ENCODE measurements around the gene GPBP1L1.
A peak's percentile ranks its signal among the peaks of the same experiment; 100 is the strongest.

GPBP1L1 gene

DNA sequence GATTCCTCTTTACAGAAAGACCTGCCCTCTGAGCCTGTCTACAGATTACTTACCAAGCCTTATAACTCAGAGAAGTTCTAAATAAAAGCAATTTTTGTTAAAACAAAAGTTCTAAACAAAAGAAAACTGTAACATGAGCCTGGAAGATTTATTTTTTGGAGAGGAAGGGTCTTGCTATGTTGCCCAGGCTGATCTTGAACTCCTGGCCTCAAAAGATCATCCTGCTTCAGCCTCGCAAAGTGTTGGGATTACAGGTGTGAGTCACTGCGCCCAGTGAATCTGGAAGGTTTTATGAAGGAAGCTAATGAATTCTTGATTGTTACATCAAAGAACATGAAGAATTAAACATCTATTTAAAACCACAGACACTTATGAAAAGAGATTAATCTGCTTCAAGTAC, 27.1 kb downstream of the GPBP1L1 start:
- no peak overlapping the region for H3K4me3 ChIP-seq (ENCODE audit: low read depth, low read length)
- TF ChIP-seq ZNF76 (tag by site-specific recombination; IDR thresholded peaks at IDR 0.05; ENCODE audit: borderline replicate concordance, low read depth) (no peak), ZNF121 (tag by site-specific recombination; IDR thresholded peaks at IDR 0.05) (peak; percentile 79)
- no peak overlapping the region for H3K27ac ChIP-seq (ENCODE audit: extremely low read depth, low read depth, low read length)
- H3K9me3 ChIP-seq (ENCODE audit: control insufficient read depth, insufficient read depth, low read depth, low read length) = no peaks in the 10 kb centered on the region
- H3K4me1 ChIP-seq (ENCODE audit: control insufficient read depth, insufficient read depth, low read length) = no peaks in the 10 kb centered on the region
- POLR2A ChIA-PET = no interaction called here
- CTCF ChIA-PET = no interaction called here
- peaks cover 41 to 69% of the 10 kb centered on the region in 2 experiments for H3K36me3 ChIP-seq (ENCODE audit: control insufficient read depth in 2 of 2, insufficient read depth in 1 of 2, low read length in 2 of 2)

DNA sequence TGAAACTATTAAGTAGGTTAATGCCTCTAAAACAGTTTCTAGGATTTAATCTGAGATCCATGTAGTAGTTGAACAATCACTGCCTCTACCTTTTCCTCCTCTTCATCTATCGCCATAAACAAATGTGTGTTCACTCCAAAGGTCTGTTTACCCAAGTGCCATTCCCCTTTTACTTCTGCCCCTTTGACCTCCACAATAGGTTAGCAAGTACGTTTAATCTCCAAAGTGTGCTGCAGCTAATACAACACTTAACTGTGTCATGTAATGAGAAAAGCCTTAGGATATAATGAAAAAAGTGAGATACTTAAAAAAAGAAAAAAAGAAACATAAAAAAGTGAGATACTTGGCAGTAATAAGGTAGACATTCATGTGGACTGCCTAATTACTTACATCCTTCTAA, 28.2 kb downstream of the GPBP1L1 start:
- CTCF ChIA-PET = no interaction called here
- POLR2A ChIA-PET = interaction anchor here (0.6 kb wide), 1 partner anchor 26 kb away, joined by 4 read pairs; no protein-coding TSS in a partner anchor
- H3K27ac ChIP-seq (ENCODE audit: extremely low read depth, low read depth, low read length) = no peak overlapping the region
- H3K36me3 ChIP-seq (ENCODE audit: control insufficient read depth in 2 of 2, insufficient read depth in 1 of 2, low read length in 2 of 2) = peaks cover 49 to 79% of the 10 kb centered on the region in 2 experiments
- TF ChIP-seq ZNF664 (tag by site-specific recombination; IDR thresholded peaks at IDR 0.05) = peak; percentile 66
- no peak for TF ChIP-seq WT1 (tag by site-specific recombination; IDR thresholded peaks at IDR 0.05)
- H3K4me1 ChIP-seq (ENCODE audit: control insufficient read depth, insufficient read depth, low read length) = no peaks in the 10 kb centered on the region
- H3K4me3 ChIP-seq (ENCODE audit: low read depth, low read length) = no peak overlapping the region
- no peaks in the 10 kb centered on the region for H3K9me3 ChIP-seq (ENCODE audit: control insufficient read depth, insufficient read depth, low read depth, low read length)

DNA sequence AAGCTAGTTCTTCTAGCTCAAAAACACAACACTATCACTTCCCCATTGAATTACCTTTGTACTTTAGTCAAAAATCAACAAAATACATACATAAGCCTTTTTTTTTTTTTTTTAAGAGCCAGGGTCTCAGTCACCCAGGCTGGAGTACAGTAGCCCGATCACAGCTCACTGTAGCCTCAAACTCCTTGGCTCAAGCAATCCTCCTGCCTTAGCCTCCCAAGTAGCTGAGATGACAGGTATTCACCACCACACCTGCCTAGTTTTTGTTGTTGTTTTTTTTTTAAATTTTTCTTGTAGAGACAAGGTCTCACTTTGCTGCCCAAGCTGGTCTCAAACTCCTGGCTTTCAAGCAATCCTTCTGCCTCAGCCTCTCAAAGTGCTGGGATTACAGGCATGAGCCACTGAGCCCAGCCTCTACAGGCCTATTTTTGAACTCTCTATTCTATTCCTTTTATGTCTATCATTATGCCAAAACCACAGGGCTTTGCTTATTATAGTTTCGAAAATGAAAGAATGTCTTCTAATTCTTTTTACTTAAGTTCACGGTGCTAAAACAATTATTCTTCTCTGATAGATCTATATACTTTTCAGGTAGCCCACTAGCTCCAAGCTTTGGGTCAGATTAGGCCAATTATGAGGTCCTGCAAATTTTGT, 29.6 kb downstream of the GPBP1L1 start:
- Histone ChIP-seq H3K36me3 (ENCODE audit: control insufficient read depth in 2 of 2, insufficient read depth in 1 of 2, low read length in 2 of 2) (peaks cover 57 to 93% of the 10 kb centered on the region in 2 experiments), H3K4me3 (ENCODE audit: low read depth, low read length) (no peak overlapping the region), H3K27ac (ENCODE audit: extremely low read depth, low read depth, low read length) (no peak overlapping the region), H3K9me3 (ENCODE audit: control insufficient read depth, insufficient read depth, low read depth, low read length) (no peaks in the 10 kb centered on the region), H3K4me1 (ENCODE audit: control insufficient read depth, insufficient read depth, low read length) (no peaks in the 10 kb centered on the region)
- ChIA-PET CTCF (interaction anchor here (0.7 to 1.8 kb wide), 2 partner anchors 12 to 754 kb away, joined by 3 to 7 read pairs; no protein-coding TSS in a partner anchor), POLR2A (no interaction called here)
- TF ChIP-seq BCL11B (tag by site-specific recombination; IDR thresholded peaks at IDR 0.05; ENCODE audit: low read depth) = no peak
- no peak for TF ChIP-seq BCL11A (tag by site-specific recombination; IDR thresholded peaks at IDR 0.05; ENCODE audit: low read depth)
- TF ChIP-seq HOXA7 (CRISPR knock-in tag; IDR thresholded peaks at IDR 0.05; ENCODE audit: borderline replicate concordance) = no peak
- TF ChIP-seq, protein P1, sequence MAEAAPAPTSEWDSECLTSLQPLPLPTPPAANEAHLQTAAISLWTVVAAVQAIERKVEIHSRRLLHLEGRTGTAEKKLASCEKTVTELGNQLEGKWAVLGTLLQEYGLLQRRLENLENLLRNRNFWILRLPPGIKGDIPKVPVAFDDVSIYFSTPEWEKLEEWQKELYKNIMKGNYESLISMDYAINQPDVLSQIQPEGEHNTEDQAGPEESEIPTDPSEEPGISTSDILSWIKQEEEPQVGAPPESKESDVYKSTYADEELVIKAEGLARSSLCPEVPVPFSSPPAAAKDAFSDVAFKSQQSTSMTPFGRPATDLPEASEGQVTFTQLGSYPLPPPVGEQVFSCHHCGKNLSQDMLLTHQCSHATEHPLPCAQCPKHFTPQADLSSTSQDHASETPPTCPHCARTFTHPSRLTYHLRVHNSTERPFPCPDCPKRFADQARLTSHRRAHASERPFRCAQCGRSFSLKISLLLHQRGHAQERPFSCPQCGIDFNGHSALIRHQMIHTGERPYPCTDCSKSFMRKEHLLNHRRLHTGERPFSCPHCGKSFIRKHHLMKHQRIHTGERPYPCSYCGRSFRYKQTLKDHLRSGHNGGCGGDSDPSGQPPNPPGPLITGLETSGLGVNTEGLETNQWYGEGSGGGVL (tag by site-specific recombination; IDR thresholded peaks at IDR 0.05) = no peak
- TF ChIP-seq TRIM28 (IDR thresholded peaks at IDR 0.05; ENCODE audit: borderline replicate concordance, low read length) = no peak
- TF ChIP-seq ZNF354C (tag by site-specific recombination; IDR thresholded peaks at IDR 0.05; ENCODE audit: borderline replicate concordance, low read depth) = no peak
- no peak for TF ChIP-seq ZSCAN23 (tag by site-specific recombination; IDR thresholded peaks at IDR 0.05)
- no peak for TF ChIP-seq ZNF37A (tag by site-specific recombination; IDR thresholded peaks at IDR 0.05)
- TF ChIP-seq, protein P2, sequence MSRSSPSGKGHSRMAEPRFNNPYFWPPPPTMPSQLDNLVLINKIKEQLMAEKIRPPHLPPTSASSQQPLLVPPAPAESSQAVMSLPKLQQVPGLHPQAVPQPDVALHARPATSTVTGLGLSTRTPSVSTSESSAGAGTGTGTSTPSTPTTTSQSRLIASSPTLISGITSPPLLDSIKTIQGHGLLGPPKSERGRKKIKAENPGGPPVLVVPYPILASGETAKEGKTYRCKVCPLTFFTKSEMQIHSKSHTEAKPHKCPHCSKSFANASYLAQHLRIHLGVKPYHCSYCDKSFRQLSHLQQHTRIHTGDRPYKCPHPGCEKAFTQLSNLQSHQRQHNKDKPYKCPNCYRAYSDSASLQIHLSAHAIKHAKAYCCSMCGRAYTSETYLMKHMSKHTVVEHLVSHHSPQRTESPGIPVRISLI (tag by site-specific recombination; IDR thresholded peaks at IDR 0.05) = no peak
- TF ChIP-seq ZNF510 (tag by site-specific recombination; IDR thresholded peaks at IDR 0.05; ENCODE audit: insufficient replicate concordance) = no peak
- no peak for TF ChIP-seq ZNF626 (tag by site-specific recombination; IDR thresholded peaks at IDR 0.05)
- no peak for TF ChIP-seq SP2 (tag by site-specific recombination; IDR thresholded peaks at IDR 0.05)
- TF ChIP-seq YY1 (tag by site-specific recombination; IDR thresholded peaks at IDR 0.05) = no peak
- TF ChIP-seq, protein P3, sequence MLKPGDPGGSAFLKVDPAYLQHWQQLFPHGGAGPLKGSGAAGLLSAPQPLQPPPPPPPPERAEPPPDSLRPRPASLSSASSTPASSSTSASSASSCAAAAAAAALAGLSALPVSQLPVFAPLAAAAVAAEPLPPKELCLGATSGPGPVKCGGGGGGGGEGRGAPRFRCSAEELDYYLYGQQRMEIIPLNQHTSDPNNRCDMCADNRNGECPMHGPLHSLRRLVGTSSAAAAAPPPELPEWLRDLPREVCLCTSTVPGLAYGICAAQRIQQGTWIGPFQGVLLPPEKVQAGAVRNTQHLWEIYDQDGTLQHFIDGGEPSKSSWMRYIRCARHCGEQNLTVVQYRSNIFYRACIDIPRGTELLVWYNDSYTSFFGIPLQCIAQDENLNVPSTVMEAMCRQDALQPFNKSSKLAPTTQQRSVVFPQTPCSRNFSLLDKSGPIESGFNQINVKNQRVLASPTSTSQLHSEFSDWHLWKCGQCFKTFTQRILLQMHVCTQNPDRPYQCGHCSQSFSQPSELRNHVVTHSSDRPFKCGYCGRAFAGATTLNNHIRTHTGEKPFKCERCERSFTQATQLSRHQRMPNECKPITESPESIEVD (tag by site-specific recombination; IDR thresholded peaks at IDR 0.05) = no peak
- TF ChIP-seq, protein P4, sequence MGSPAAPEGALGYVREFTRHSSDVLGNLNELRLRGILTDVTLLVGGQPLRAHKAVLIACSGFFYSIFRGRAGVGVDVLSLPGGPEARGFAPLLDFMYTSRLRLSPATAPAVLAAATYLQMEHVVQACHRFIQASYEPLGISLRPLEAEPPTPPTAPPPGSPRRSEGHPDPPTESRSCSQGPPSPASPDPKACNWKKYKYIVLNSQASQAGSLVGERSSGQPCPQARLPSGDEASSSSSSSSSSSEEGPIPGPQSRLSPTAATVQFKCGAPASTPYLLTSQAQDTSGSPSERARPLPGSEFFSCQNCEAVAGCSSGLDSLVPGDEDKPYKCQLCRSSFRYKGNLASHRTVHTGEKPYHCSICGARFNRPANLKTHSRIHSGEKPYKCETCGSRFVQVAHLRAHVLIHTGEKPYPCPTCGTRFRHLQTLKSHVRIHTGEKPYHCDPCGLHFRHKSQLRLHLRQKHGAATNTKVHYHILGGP (tag by site-specific recombination; IDR thresholded peaks at IDR 0.05) = no peak
- no peak for TF ChIP-seq ZNF350 (tag by site-specific recombination; IDR thresholded peaks at IDR 0.05)
- TF ChIP-seq ZNF433 (tag by site-specific recombination; IDR thresholded peaks at IDR 0.05; ENCODE audit: low read depth) = no peak
- TF ChIP-seq OSR2 (tag by site-specific recombination; IDR thresholded peaks at IDR 0.05) = no peak

All from HEK293 (cell line).